SK-N-MC (cell line): ENCODE data around the gene KCNH3.
"Not testable (repeated sequence)": the region's sequence is repeated elsewhere in the genome, so short reads cannot be mapped to it uniquely, and the experiment has no call there.

ENCODE experiments used
- DNase-seq: peaks from one replicate; pipeline ENCODE4 v3.0.0-alpha.2; 2011; ENCODE audit warnings: low read depth, low spot score
- H3K27ac ChIP-seq: fragments of 200-600 bp; sonication (generic); 2 replicates; pipeline ENCODE4 v1.5.1; 2016; ENCODE audit warnings: mixed run types
- H3K36me3 ChIP-seq: fragments of 200-600 bp; sonication (generic); 2 replicates; pipeline ENCODE4 v1.6.1; 2017; ENCODE audit warnings: antibody characterized with exemption, low read length, mixed read lengths; ENCODE audit not compliant: insufficient read depth
- H3K4me3 ChIP-seq: fragments of 200-600 bp; sonication (generic); 2 replicates; pipeline ENCODE4 v1.5.1; 2016
- H3K9ac ChIP-seq: fragments of 200-600 bp; sonication (generic); 2 replicates; pipeline ENCODE4 v1.8.0; 2017; ENCODE audit warnings: mixed run types, mixed read lengths; ENCODE audit not compliant: insufficient read length
- H3K9me3 ChIP-seq: fragments of 200-600 bp; sonication (generic); 2 replicates; pipeline ENCODE4 v1.6.1; 2017; ENCODE audit warnings: low read depth, mild to moderate bottlenecking, antibody characterized with exemption, low read length, moderate library complexity, mixed read lengths
- EZH2 ChIP-seq: fragments of 200-600 bp; sonication (generic); IDR thresholded peaks from one replicate; pipeline ENCODE4 v1.6.1; 2017; ENCODE audit warnings: antibody characterized with exemption
- FOXP2 ChIP-seq: optimal IDR thresholded peaks from 2 replicates; pipeline ENCODE3; 2011; ENCODE audit warnings: mild to moderate bottlenecking, moderate library complexity; ENCODE audit not compliant: insufficient read depth; ENCODE audit errors: extremely low read length, control extremely low read depth
- POLR2AphosphoS5 ChIP-seq: IDR thresholded peaks from 2 replicates; pipeline ENCODE4 v1.6.1; 2012; ENCODE audit warnings: mild to moderate bottlenecking, low read depth, low read length, borderline replicate concordance

The KCNH3 gene

GRCh38 chr12:49524660-49525324, 14.0 kb upstream of the KCNH3 start:
- no peak overlapping the region for H3K9ac ChIP-seq
- TF ChIP-seq FOXP2 (no peak), EZH2 (no peak), POLR2AphosphoS5 (no peak)
- H3K27ac ChIP-seq = no peak overlapping the region
- no peak overlapping the region for H3K4me3 ChIP-seq
- no peaks in the 10 kb centered on the region for H3K9me3 ChIP-seq
- DNase-seq = no peak
- peaks cover 53% of the 10 kb centered on the region for H3K36me3 ChIP-seq

- H3K9ac ChIP-seq = no peak overlapping the region
- no peak overlapping the region for H3K4me3 ChIP-seq
- no peak overlapping the region for H3K27ac ChIP-seq
- H3K36me3 ChIP-seq = peaks cover 51% of the 10 kb centered on the region
- no peak for DNase-seq
- H3K9me3 ChIP-seq = no peaks in the 10 kb centered on the region
- TF ChIP-seq POLR2AphosphoS5 = no peak
- TF ChIP-seq EZH2 = no peak
- no peak for TF ChIP-seq FOXP2
Observed at GRCh38 chr12:49525942-49526341, 12.9 kb upstream of the KCNH3 start.

- TF ChIP-seq FOXP2 = no peak
- TF ChIP-seq POLR2AphosphoS5 = no peak
- TF ChIP-seq EZH2 = no peak
- H3K27ac ChIP-seq = peak overlapping the region; percentile 26; the same call in 1 of the 2 replicates
- no peak overlapping the region for H3K4me3 ChIP-seq
- DNase-seq = no peak
- H3K9ac ChIP-seq = no peak overlapping the region
- H3K9me3 ChIP-seq = no peaks in the 10 kb centered on the region
- H3K36me3 ChIP-seq = peaks cover 39% of the 10 kb centered on the region
Observed at GRCh38 chr12:49527361-49528130, 11.3 kb upstream of the KCNH3 start.

GRCh38 chr12:49529414-49529813, 9.4 kb upstream of the KCNH3 start:
- Histone ChIP-seq H3K9me3 (no peaks in the 10 kb centered on the region), H3K36me3 (peaks cover 30% of the 10 kb centered on the region), H3K4me3 (no peak overlapping the region), H3K27ac (no peak overlapping the region), H3K9ac (no peak overlapping the region)
- no peak for TF ChIP-seq FOXP2
- no peak for TF ChIP-seq POLR2AphosphoS5
- TF ChIP-seq EZH2 = no peak
- no peak for DNase-seq

- TF ChIP-seq EZH2 (no peak), POLR2AphosphoS5 (no peak), FOXP2 (no peak)
- no peak for DNase-seq
- no peak overlapping the region for H3K4me3 ChIP-seq
- H3K9me3 ChIP-seq = no peaks in the 10 kb centered on the region
- H3K9ac ChIP-seq = no peak overlapping the region
- H3K36me3 ChIP-seq = peaks cover 8% of the 10 kb centered on the region; the same call in 1 of the 2 replicates
- no peak overlapping the region for H3K27ac ChIP-seq
Observed at GRCh38 chr12:49531745-49532144, 7.1 kb upstream of the KCNH3 start.

GRCh38 chr12:49533331-49533730, 5.5 kb upstream of the KCNH3 start:
- TF ChIP-seq FOXP2 (no peak), EZH2 (no peak), POLR2AphosphoS5 (no peak)
- H3K4me3 ChIP-seq = no peak overlapping the region
- no peaks in the 10 kb centered on the region for H3K9me3 ChIP-seq
- no peak for DNase-seq
- H3K36me3 ChIP-seq = no peaks in the 10 kb centered on the region
- H3K27ac ChIP-seq = no peak overlapping the region
- no peak overlapping the region for H3K9ac ChIP-seq

GRCh38 chr12:49534122-49534521, 4.7 kb upstream of the KCNH3 start:
- H3K27ac ChIP-seq, DNase-seq, H3K9ac ChIP-seq, H3K9me3 ChIP-seq, H3K4me3 ChIP-seq, H3K36me3 ChIP-seq: not testable (repeated sequence)

- H3K36me3 ChIP-seq = no peaks in the 10 kb centered on the region
- DNase-seq = no peak
- no peak overlapping the region for H3K27ac ChIP-seq
- no peak for TF ChIP-seq FOXP2
- TF ChIP-seq POLR2AphosphoS5 = no peak
- no peak overlapping the region for H3K9ac ChIP-seq
- no peaks in the 10 kb centered on the region for H3K9me3 ChIP-seq
- H3K4me3 ChIP-seq = no peak overlapping the region
Observed at GRCh38 chr12:49534731-49535278, 4.0 kb upstream of the KCNH3 start.
